ENCODE results near the gene IFIT1.
"Not testable (repeated sequence)": the region's sequence is repeated elsewhere in the genome, so short reads cannot be mapped to it uniquely, and the experiment has no call there.

The IFIT1 gene

GRCh38 chr10:89391907-89392756, at the start of gene IFIT1:
IFIT1 (plus strand) TSS chr10:89392623; CDS start chr10:89392713, 90 bp downstream.
- peak; percentile 51 for DNase-seq

GRCh38 chr10:89343089-89343767, 49.2 kb upstream of the IFIT1 start:
- no peak for DNase-seq

- DNase-seq = no peak
Measured at GRCh38 chr10:89344156-89344555, 48.3 kb upstream of the IFIT1 start.

- DNase-seq = no peak
Measured at GRCh38 chr10:89345367-89346000, 46.9 kb upstream of the IFIT1 start.

- no peak for DNase-seq
Measured at GRCh38 chr10:89346405-89347254, 45.8 kb upstream of the IFIT1 start.

GRCh38 chr10:89347701-89348457, 44.5 kb upstream of the IFIT1 start:
- DNase-seq = no peak

- no peak for DNase-seq
Measured at GRCh38 chr10:89348481-89348880, 43.9 kb upstream of the IFIT1 start.

GRCh38 chr10:89348975-89349374, 43.4 kb upstream of the IFIT1 start:
- DNase-seq = no peak

GRCh38 chr10:89350631-89351315, 41.6 kb upstream of the IFIT1 start:
- not testable (repeated sequence) for DNase-seq

- DNase-seq = no peak
Measured at GRCh38 chr10:89351412-89351779, 41.0 kb upstream of the IFIT1 start.

- no peak for DNase-seq
Measured at GRCh38 chr10:89351780-89352597, 40.4 kb upstream of the IFIT1 start.

GRCh38 chr10:89352802-89353201, 39.6 kb upstream of the IFIT1 start:
- DNase-seq = no peak

- DNase-seq = no peak
Measured at GRCh38 chr10:89355394-89355931, 37.0 kb upstream of the IFIT1 start.

- no peak for DNase-seq
Measured at GRCh38 chr10:89357096-89357495, 35.3 kb upstream of the IFIT1 start.

- DNase-seq = no peak
Measured at GRCh38 chr10:89357975-89358374, 34.4 kb upstream of the IFIT1 start.

GRCh38 chr10:89360157-89360556, 32.3 kb upstream of the IFIT1 start:
- no peak for DNase-seq

GRCh38 chr10:89362929-89363328, 29.5 kb upstream of the IFIT1 start:
- DNase-seq = no peak

GRCh38 chr10:89363729-89364442, 28.5 kb upstream of the IFIT1 start:
- no peak for DNase-seq

GRCh38 chr10:89364531-89364930, 27.9 kb upstream of the IFIT1 start:
- no peak for DNase-seq

GRCh38 chr10:89367529-89367928, 24.9 kb upstream of the IFIT1 start:
- DNase-seq = no peak

Data from KG1 (cell line).